ENCODE results near the gene LRRC56. TPM values are rescaled to one million over a fixed set of nuclear protein-coding genes. Genes with fewer than 3 reads are reported as not detected.

Gene LRRC56
- total RNA-seq, 1 experiment from 2014 or later: 3.4 TPM

GRCh38 chr11:528815-529727 is 8.3 kb upstream of the LRRC56 start:
- H3K27ac Mint-ChIP-seq: peak overlapping the region in 2 of 3 experiments; percentile 48 to 72; a peak in 2 of 7 replicates
- Histone ChIP-seq H2BK12ac (ENCODE audit: insufficient read length, low read depth, low read length) (no peak overlapping the region), H4K91ac (ENCODE audit: insufficient read length, low read depth, low read length) (no peak overlapping the region), H4K8ac (replicated peaks; ENCODE audit: insufficient read length, low read depth, low read length) (no peak overlapping the region), H3K4me1 (ENCODE audit: insufficient read depth, low read length) (no peaks in the 10 kb centered on the region), H2BK20ac (ENCODE audit: low read depth, low read length, poor library complexity, severe bottlenecking) (no peak overlapping the region), H3T11ph (ENCODE audit: low read length) (no peak overlapping the region), H3K79me1 (ENCODE audit: insufficient read depth, low read depth, low read length, poor library complexity, severe bottlenecking) (no peaks in the 10 kb centered on the region), H2BK15ac (ENCODE audit: low read depth, low read length) (no peak overlapping the region), H4K5ac (ENCODE audit: insufficient read length, low read depth, low read length) (no peak overlapping the region), H3K27me3 (ENCODE audit: insufficient read depth, low read length) (no peaks in the 10 kb centered on the region), H3K23ac (ENCODE audit: insufficient read length, low read depth, low read length) (no peak overlapping the region), H3K14ac (ENCODE audit: insufficient read depth, low read length) (no peak overlapping the region; the same call in 1 of the 2 replicates), H2AK5ac (ENCODE audit: insufficient read length, low read length) (no peak overlapping the region), H3K4me2 (ENCODE audit: insufficient read depth, insufficient read length, low read length) (no peak overlapping the region), H3K23me2 (ENCODE audit: insufficient read length, low read depth, low read length, poor library complexity, severe bottlenecking) (no peaks in the 10 kb centered on the region), H3K56ac (ENCODE audit: insufficient read length, low read depth, low read length) (no peak overlapping the region), H2AFZ (ENCODE audit: low read length) (no peak overlapping the region), H4K20me1 (ENCODE audit: control insufficient read depth, insufficient read depth, insufficient read length) (no peaks in the 10 kb centered on the region), H3K4ac (ENCODE audit: low read depth, low read length) (no peak overlapping the region), H2BK5ac (ENCODE audit: insufficient read length, low read length) (no peak overlapping the region), H3K79me2 (ENCODE audit: insufficient read depth, low read length) (no peaks in the 10 kb centered on the region), H3K18ac (ENCODE audit: insufficient read length, low read depth, low read length) (no peak overlapping the region), H2BK120ac (ENCODE audit: low read depth, low read length, poor library complexity, severe bottlenecking) (no peak overlapping the region), H3K9me3 (ENCODE audit: control insufficient read depth, low read depth, low read length) (no peaks in the 10 kb centered on the region), H3K9ac (ENCODE audit: extremely low read depth, insufficient read length, low read length) (no peak overlapping the region), H3K27ac (ENCODE audit: insufficient read length, low read depth, low read length) (no peak overlapping the region)
- no peak overlapping the region for H3K4me3 Mint-ChIP-seq
- no peaks in the 10 kb centered on the region for H3K4me1 Mint-ChIP-seq
- DNase-seq: no peak
- no CpG with 5 or more reads among the region's 29 CpGs for WGBS (ENCODE audit: extremely low coverage, insufficient read length, low lambda C conversion rate)
- TF ChIP-seq CTCF (conservative IDR thresholded peaks at IDR 0.05): no peak
- peaks cover 5 to 18% (median 10%) of the 10 kb centered on the region in 3 experiments; a peak in 6 of 7 replicates for H3K36me3 Mint-ChIP-seq (ENCODE audit: insufficient read depth in 1 of 3, low read depth in 3 of 3)
- peaks cover 2% of the 10 kb centered on the region in 2 experiments; a peak in 3 of 5 replicates for H3K9me3 Mint-ChIP-seq
- H3K27me3 Mint-ChIP-seq (ENCODE audit: low read depth): peaks cover 2% of the 10 kb centered on the region
